ENCODE results near the gene RNF186. TPM values are rescaled to one million over a fixed set of nuclear protein-coding genes. Genes with fewer than 3 reads are reported as not detected.

RNF186 gene
- total and polyA plus RNA-seq, 10 donors: 0.07 TPM; not detected in 9

DNA sequence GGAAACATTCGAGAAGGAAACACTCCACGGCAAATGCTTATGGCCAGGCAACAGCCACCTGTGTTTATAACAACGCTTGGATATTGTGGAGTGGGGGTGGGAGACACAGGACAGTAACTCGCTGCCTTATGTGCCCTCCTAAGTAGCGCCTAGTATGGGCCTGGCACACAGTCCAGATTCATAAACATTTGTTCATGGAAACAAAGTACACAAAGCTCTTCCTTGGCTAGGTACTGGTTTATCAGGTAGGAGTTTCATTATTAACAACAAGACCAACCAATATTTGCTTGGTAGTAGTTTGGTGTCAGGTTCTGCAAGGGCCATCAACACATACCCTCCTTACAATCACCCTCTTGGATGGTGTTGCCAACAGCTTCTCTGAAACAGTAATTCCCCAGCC lies 38.8 kb downstream of the RNF186 start:
- intact Hi-C loops (cut with DNase I; ENCODE audit: low total_unique reads): no loop called here
- Histone ChIP-seq H3K27ac (no peak overlapping the region), H3K27me3 (replicated peaks in 1 of 7) (no peaks in the 10 kb centered on the region), H3K4me1 (no peaks in the 10 kb centered on the region), H3K9me3 (peaks cover 0 to 8% (median 0%) of the 10 kb centered on the region in 8 donors), H3K36me3 (peaks cover 3 to 100% (median 66%) of the 10 kb centered on the region in 6 donors), H3K4me3 (no peak overlapping the region)
- no peak for TF ChIP-seq POLR2A (IDR thresholded peaks at IDR 0.05)
- no peak for TF ChIP-seq POLR2AphosphoS5 (IDR thresholded peaks at IDR 0.05)
- TF ChIP-seq, protein P1, sequence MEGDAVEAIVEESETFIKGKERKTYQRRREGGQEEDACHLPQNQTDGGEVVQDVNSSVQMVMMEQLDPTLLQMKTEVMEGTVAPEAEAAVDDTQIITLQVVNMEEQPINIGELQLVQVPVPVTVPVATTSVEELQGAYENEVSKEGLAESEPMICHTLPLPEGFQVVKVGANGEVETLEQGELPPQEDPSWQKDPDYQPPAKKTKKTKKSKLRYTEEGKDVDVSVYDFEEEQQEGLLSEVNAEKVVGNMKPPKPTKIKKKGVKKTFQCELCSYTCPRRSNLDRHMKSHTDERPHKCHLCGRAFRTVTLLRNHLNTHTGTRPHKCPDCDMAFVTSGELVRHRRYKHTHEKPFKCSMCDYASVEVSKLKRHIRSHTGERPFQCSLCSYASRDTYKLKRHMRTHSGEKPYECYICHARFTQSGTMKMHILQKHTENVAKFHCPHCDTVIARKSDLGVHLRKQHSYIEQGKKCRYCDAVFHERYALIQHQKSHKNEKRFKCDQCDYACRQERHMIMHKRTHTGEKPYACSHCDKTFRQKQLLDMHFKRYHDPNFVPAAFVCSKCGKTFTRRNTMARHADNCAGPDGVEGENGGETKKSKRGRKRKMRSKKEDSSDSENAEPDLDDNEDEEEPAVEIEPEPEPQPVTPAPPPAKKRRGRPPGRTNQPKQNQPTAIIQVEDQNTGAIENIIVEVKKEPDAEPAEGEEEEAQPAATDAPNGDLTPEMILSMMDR (IDR thresholded peaks at IDR 0.05 in 8 of 11, conservative IDR thresholded peaks at IDR 0.05 in 3 of 11): no peak
- 91 to 96% (median 94%) methylated on average over 5 of the region's 5 CpGs for WGBS, 5 donors
- DNase-seq: no peak

DNA sequence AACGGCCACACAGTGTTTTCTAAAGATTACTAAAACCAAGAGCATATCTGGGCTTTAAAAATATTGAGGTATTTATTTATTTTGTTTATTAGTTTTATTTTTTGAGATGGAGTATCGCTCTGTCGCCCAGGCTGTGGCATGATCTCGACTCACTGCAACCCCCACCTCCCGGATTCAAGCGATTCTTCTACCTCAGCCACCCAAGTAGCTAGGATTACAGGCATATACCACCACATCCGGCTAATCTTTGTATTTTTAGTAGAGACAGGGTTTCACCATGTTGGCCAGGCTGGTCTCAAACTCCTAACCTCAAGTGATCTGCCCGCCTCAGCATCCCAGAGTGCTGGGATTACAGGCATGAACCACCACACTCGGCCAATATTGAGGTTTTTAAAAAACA lies 39.3 kb downstream of the RNF186 start:
- no peak for TF ChIP-seq POLR2AphosphoS5 (IDR thresholded peaks at IDR 0.05)

DNA sequence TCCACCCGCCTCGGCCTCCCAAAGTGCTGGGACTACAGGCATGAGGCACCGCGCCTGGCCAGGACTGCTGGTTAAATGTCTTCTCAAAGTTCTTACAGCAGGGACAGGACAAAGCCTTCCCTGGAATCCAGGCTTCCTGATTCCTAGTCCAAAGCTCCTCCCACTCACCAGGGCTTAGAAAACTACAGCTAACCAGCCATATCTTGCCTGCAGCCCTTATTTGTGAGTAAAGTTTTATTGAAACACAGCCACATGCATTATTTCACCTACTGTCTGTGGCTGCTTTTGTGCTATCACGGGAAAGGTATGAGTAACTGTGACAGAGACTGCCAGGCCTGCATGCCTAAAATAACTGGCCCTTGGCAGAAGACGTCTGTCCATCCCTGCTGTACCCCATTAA lies 39.8 kb downstream of the RNF186 start:
- 90 to 97% (median 95%) methylated on average over 6 of the region's 6 CpGs for WGBS, 5 donors
- Histone ChIP-seq H3K4me3 (no peak overlapping the region), H3K27me3 (replicated peaks in 1 of 7) (no peaks in the 10 kb centered on the region), H3K9me3 (peaks cover 0 to 8% (median 0%) of the 10 kb centered on the region in 8 donors), H3K27ac (no peak overlapping the region), H3K36me3 (peaks cover 3 to 100% (median 69%) of the 10 kb centered on the region in 6 donors), H3K4me1 (no peaks in the 10 kb centered on the region)
- intact Hi-C loops (cut with DNase I; ENCODE audit: low total_unique reads): no loop called here
- TF ChIP-seq POLR2AphosphoS5 (IDR thresholded peaks at IDR 0.05) (no peak), POLR2A (IDR thresholded peaks at IDR 0.05) (no peak)
- TF ChIP-seq, protein P1 (IDR thresholded peaks at IDR 0.05 in 8 of 11, conservative IDR thresholded peaks at IDR 0.05 in 3 of 11): no peak
- no peak for DNase-seq

More for the DNA sequence above, 39.3 kb downstream of the RNF186 start:
- intact Hi-C loops (cut with DNase I; ENCODE audit: low total_unique reads): no loop called here
- peaks cover 0 to 8% (median 0%) of the 10 kb centered on the region in 8 donors for H3K9me3 ChIP-seq
- peaks cover 3 to 100% (median 69%) of the 10 kb centered on the region in 6 donors for H3K36me3 ChIP-seq
- H3K27me3 ChIP-seq (replicated peaks in 1 of 7): no peaks in the 10 kb centered on the region
- H3K27ac ChIP-seq: no peak overlapping the region
- H3K4me1 ChIP-seq: no peaks in the 10 kb centered on the region
- H3K4me3 ChIP-seq: no peak overlapping the region
- no peak for DNase-seq
- WGBS, 5 donors: 94 to 97% (median 95%) methylated on average over 9 of the region's 9 CpGs

DNA sequence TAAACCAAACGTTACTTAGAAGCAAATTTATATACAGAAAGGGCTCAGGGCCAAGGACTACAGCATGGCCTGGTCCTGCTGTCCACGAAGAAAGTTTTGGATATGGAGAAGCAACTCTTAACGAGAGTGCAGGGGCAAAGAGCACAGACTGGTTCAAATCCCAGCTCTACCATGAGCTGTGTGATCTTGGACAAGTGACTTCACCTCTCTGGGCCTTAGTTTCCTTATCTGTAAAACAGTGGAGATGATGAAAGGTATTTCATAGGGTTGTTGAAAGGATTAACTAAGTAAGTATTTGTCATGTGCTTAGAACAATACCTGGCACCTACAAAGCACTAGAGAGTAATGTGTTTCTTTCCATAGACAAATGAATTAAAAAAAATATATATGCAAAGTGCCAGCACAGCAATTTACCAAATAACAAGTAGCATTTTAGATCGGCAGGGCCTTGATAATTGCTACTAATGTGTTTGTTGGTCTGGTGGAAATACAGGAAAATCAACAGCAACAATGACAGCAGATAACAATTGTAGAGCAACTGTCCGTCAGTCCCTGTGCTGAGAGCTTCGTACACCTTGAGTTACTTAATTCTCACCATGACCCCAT lies 40.8 kb downstream of the RNF186 start:
- TF ChIP-seq POLR2A (IDR thresholded peaks at IDR 0.05) (no peak), POLR2AphosphoS5 (IDR thresholded peaks at IDR 0.05) (no peak)
- TF ChIP-seq, protein P1 (IDR thresholded peaks at IDR 0.05 in 8 of 11, conservative IDR thresholded peaks at IDR 0.05 in 3 of 11): no peak
- intact Hi-C loops (cut with DNase I; ENCODE audit: low total_unique reads): no loop called here
- Histone ChIP-seq H3K4me1 (no peaks in the 10 kb centered on the region), H3K36me3 (peaks cover 3 to 100% (median 69%) of the 10 kb centered on the region in 6 donors), H3K27ac (no peak overlapping the region), H3K4me3 (no peak overlapping the region), H3K27me3 (replicated peaks in 1 of 7) (no peaks in the 10 kb centered on the region), H3K9me3 (peaks cover 0 to 8% (median 0%) of the 10 kb centered on the region in 8 donors)
- WGBS, 5 donors: 84 to 91% (median 87%) methylated on average over 6 of the region's 6 CpGs
- no peak for DNase-seq

All from spleen (tissue), 11 donors.